Measurements from ENCODE around the gene WRAP73.

The WRAP73 gene

GRCh38 chr1:3672231-3672970, 22.5 kb upstream of the WRAP73 start:
- no peak for DNase-seq (ENCODE audit: low read depth)
- TF ChIP-seq CTCF (IDR thresholded peaks at IDR 0.05; ENCODE audit: control insufficient read depth, extremely low read depth, insufficient read depth): no peak
- H3K4me3 ChIP-seq (ENCODE audit: low read depth, low read length): no peak overlapping the region

GRCh38 chr1:3671371-3672180, 21.7 kb upstream of the WRAP73 start:
- DNase-seq (ENCODE audit: low read depth): no peak
- TF ChIP-seq CTCF (IDR thresholded peaks at IDR 0.05; ENCODE audit: control insufficient read depth, extremely low read depth, insufficient read depth): no peak
- no peak overlapping the region for H3K4me3 ChIP-seq (ENCODE audit: low read depth, low read length)

- no peak for TF ChIP-seq CTCF (IDR thresholded peaks at IDR 0.05; ENCODE audit: control insufficient read depth, extremely low read depth, insufficient read depth)
- no peak for DNase-seq (ENCODE audit: low read depth)
- H3K4me3 ChIP-seq (ENCODE audit: low read depth, low read length): no peak overlapping the region
These were observed 20.9 kb upstream of the WRAP73 start for GRCh38 chr1:3670823-3671265.

GRCh38 chr1:3669971-3670431, 20.1 kb upstream of the WRAP73 start:
- no peak for DNase-seq (ENCODE audit: low read depth)
- H3K4me3 ChIP-seq (ENCODE audit: low read depth, low read length): no peak overlapping the region
- no peak for TF ChIP-seq CTCF (IDR thresholded peaks at IDR 0.05; ENCODE audit: control insufficient read depth, extremely low read depth, insufficient read depth)

- no peak for TF ChIP-seq CTCF (IDR thresholded peaks at IDR 0.05; ENCODE audit: control insufficient read depth, extremely low read depth, insufficient read depth)
- no peak for DNase-seq (ENCODE audit: low read depth)
- no peak overlapping the region for H3K4me3 ChIP-seq (ENCODE audit: low read depth, low read length)
These were observed 19.5 kb upstream of the WRAP73 start for GRCh38 chr1:3669421-3669821.

GRCh38 chr1:3668585-3669300, 18.8 kb upstream of the WRAP73 start:
- peak overlapping the region; percentile 22; the same call in 1 of the 2 replicates for H3K4me3 ChIP-seq (ENCODE audit: low read depth, low read length)
- DNase-seq (ENCODE audit: low read depth): peak; percentile 69
- 0 out of 2 replicates have a peak, but pooled peaks have one; percentile 0 for TF ChIP-seq CTCF (IDR thresholded peaks at IDR 0.05; ENCODE audit: control insufficient read depth, extremely low read depth, insufficient read depth)

Measured in LNCaP clone FGC (cell line).